Measurements from ENCODE around the gene ARL11.

ARL11 gene

GRCh38 chr13:49649963-49650312, 21.6 kb downstream of the ARL11 start:
- Histone ChIP-seq H3K4me2 (ENCODE audit: insufficient read depth, low read length) (no peak overlapping the region), H2AFZ (ENCODE audit: low read depth, low read length) (no peak overlapping the region), H3K27me3 (ENCODE audit: insufficient read depth, low read length, poor library complexity) (no peaks in the 10 kb centered on the region), H3K27ac (ENCODE audit: low read length) (no peak overlapping the region), H4K20me1 (ENCODE audit: insufficient read depth, low read length) (no peaks in the 10 kb centered on the region), H3K36me3 (ENCODE audit: insufficient read depth, low read length) (no peaks in the 10 kb centered on the region), H3K9me3 (ENCODE audit: insufficient read depth, low read length, severe bottlenecking) (no peaks in the 10 kb centered on the region), H3K79me2 (ENCODE audit: insufficient read depth, low read length) (no peaks in the 10 kb centered on the region), H3K4me3 (ENCODE audit: low read depth in 1 of 2, low read length in 2 of 2) (no peak overlapping the region), H3K9ac (ENCODE audit: low read depth, low read length) (no peak overlapping the region), H3K4me1 (ENCODE audit: insufficient read depth, low read length) (0 out of 2 replicates have a peak, but pooled peaks cover 4% of the 10 kb centered on the region)
- no peak for DNase-seq
- no peak for TF ChIP-seq EZH2 (IDR thresholded peaks at IDR 0.05; ENCODE audit: borderline replicate concordance, low read depth, low read length, severe bottlenecking)
- TF ChIP-seq, protein P1, sequence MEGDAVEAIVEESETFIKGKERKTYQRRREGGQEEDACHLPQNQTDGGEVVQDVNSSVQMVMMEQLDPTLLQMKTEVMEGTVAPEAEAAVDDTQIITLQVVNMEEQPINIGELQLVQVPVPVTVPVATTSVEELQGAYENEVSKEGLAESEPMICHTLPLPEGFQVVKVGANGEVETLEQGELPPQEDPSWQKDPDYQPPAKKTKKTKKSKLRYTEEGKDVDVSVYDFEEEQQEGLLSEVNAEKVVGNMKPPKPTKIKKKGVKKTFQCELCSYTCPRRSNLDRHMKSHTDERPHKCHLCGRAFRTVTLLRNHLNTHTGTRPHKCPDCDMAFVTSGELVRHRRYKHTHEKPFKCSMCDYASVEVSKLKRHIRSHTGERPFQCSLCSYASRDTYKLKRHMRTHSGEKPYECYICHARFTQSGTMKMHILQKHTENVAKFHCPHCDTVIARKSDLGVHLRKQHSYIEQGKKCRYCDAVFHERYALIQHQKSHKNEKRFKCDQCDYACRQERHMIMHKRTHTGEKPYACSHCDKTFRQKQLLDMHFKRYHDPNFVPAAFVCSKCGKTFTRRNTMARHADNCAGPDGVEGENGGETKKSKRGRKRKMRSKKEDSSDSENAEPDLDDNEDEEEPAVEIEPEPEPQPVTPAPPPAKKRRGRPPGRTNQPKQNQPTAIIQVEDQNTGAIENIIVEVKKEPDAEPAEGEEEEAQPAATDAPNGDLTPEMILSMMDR (IDR thresholded peaks at IDR 0.05; ENCODE audit: borderline replicate concordance, extremely low read depth, low read length, poor library complexity, severe bottlenecking), result no peak
- ATAC-seq (ENCODE audit: insufficient read depth, low read depth), result no peak

DNA sequence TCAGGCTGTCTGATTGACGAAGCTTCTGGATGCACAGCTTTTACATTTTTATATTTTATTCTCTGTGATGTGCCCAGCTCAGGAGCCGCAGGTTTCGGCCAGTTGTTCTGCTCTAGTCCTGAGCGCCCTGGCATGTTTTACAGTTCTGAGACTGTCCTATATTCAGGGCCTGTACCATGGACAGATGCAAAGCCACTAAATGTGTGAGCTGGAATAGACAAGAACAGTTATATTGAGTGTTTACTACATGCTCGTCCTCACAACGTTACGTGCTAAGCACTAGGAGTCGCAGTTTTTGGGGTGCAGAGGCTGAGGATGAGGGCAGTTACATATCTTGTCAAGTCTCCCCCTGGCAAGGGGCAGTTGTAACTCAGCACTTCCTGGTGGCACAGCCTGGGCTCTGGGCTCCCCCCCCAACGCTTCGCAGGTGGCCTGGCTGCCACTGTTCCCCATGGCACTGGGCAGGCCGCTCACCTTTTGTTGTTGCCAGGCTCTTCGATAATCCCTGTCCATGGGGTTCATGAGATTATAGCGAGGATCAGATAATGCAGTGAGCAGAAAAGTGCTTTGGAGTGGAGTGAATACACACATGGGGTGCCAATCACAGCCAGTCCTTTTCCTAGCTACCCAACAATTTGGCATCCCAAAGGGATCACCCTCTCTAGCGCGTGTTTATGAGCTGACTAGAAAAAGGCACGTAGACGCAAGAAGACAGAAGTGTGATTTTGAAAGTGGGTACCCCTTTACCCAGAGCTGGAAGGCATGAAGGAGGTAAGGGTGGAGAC, 23.5 kb downstream of the ARL11 start:
- ATAC-seq (ENCODE audit: insufficient read depth, low read depth) (no peak), DNase-seq (no peak)
- no peak overlapping the region for H3K4me2 ChIP-seq (ENCODE audit: insufficient read depth, low read length)

GRCh38 chr13:49652355-49653305, 24.3 kb downstream of the ARL11 start:
- no peak for TF ChIP-seq EZH2 (IDR thresholded peaks at IDR 0.05; ENCODE audit: borderline replicate concordance, low read depth, low read length, severe bottlenecking)
- TF ChIP-seq, protein P1 (IDR thresholded peaks at IDR 0.05; ENCODE audit: borderline replicate concordance, extremely low read depth, low read length, poor library complexity, severe bottlenecking), result peak; percentile 62
- no peaks in the 10 kb centered on the region for H3K9me3 ChIP-seq (ENCODE audit: insufficient read depth, low read length, severe bottlenecking)
- no peak overlapping the region for H3K27ac ChIP-seq (ENCODE audit: low read length)
- H3K9ac ChIP-seq (ENCODE audit: low read depth, low read length), result no peak overlapping the region
- no peak overlapping the region for H3K4me3 ChIP-seq (ENCODE audit: low read depth in 1 of 2, low read length in 2 of 2)
- DNase-seq (peak; percentile 26), ATAC-seq (ENCODE audit: insufficient read depth, low read depth) (peak; percentile 68)
- no peaks in the 10 kb centered on the region for H4K20me1 ChIP-seq (ENCODE audit: insufficient read depth, low read length)
- H3K4me1 ChIP-seq (ENCODE audit: insufficient read depth, low read length), result no peaks in the 10 kb centered on the region
- no peaks in the 10 kb centered on the region for H3K79me2 ChIP-seq (ENCODE audit: insufficient read depth, low read length)
- H3K27me3 ChIP-seq (ENCODE audit: insufficient read depth, low read length, poor library complexity), result no peaks in the 10 kb centered on the region
- H2AFZ ChIP-seq (ENCODE audit: low read depth, low read length), result no peak overlapping the region
- H3K4me2 ChIP-seq (ENCODE audit: insufficient read depth, low read length), result no peak overlapping the region
- H3K36me3 ChIP-seq (ENCODE audit: insufficient read depth, low read length), result no peaks in the 10 kb centered on the region; the same call in 1 of the 2 replicates

More for the DNA sequence above, 23.5 kb downstream of the ARL11 start:
- H3K27me3 ChIP-seq (ENCODE audit: insufficient read depth, low read length, poor library complexity), result no peaks in the 10 kb centered on the region
- TF ChIP-seq, protein P1 (IDR thresholded peaks at IDR 0.05; ENCODE audit: borderline replicate concordance, extremely low read depth, low read length, poor library complexity, severe bottlenecking), result no peak
- TF ChIP-seq EZH2 (IDR thresholded peaks at IDR 0.05; ENCODE audit: borderline replicate concordance, low read depth, low read length, severe bottlenecking), result no peak
- no peak overlapping the region for H3K4me3 ChIP-seq (ENCODE audit: low read depth in 1 of 2, low read length in 2 of 2)
- H3K36me3 ChIP-seq (ENCODE audit: insufficient read depth, low read length), result no peaks in the 10 kb centered on the region
- H4K20me1 ChIP-seq (ENCODE audit: insufficient read depth, low read length), result no peaks in the 10 kb centered on the region
- no peak overlapping the region for H2AFZ ChIP-seq (ENCODE audit: low read depth, low read length)
- H3K79me2 ChIP-seq (ENCODE audit: insufficient read depth, low read length), result no peaks in the 10 kb centered on the region
- H3K4me1 ChIP-seq (ENCODE audit: insufficient read depth, low read length), result no peaks in the 10 kb centered on the region
- no peak overlapping the region for H3K9ac ChIP-seq (ENCODE audit: low read depth, low read length)
- H3K9me3 ChIP-seq (ENCODE audit: insufficient read depth, low read length, severe bottlenecking), result no peaks in the 10 kb centered on the region
- H3K27ac ChIP-seq (ENCODE audit: low read length), result no peak overlapping the region

Measured in DND-41 (cell line).